Natural killer cell (primary cell): ENCODE measurements around the gene PRRC2C. TPM values are rescaled to one million over a fixed set of nuclear protein-coding genes. Genes with fewer than 3 reads are reported as not detected.

ENCODE experiments used
- ATAC-seq, 3 donors: fragments of 150-1000 bp in 2 of 3; fragments of 200-7000 bp in 1 of 3; cut with Tn5 transposase; 1 replicate in 1 of 3; 2 replicates in 2 of 3; pipeline ENCODE4 v1.10.0; 2021; ENCODE audit warnings: mild to moderate bottlenecking in 2 of 3, moderate library complexity in 2 of 3
- DNase-seq, 2 donors: peaks; one replicate each; pipeline versions ENCODE4 v3.0.0 to v3.0.0-alpha.2; 2013 to 2021; ENCODE audit warnings: mixed read lengths in 1 of 2
- H3K27ac ChIP-seq: one replicate; pipeline ENCODE4 v1.5.1; 2013; ENCODE audit warnings: mild to moderate bottlenecking, low read length
- H3K27me3 ChIP-seq: one replicate; pipeline ENCODE4 v1.6.1; 2013; ENCODE audit warnings: low read length; ENCODE audit not compliant: control insufficient read depth, insufficient read depth
- H3K36me3 ChIP-seq: one replicate; pipeline ENCODE4 v1.6.1; 2013; ENCODE audit warnings: low read length; ENCODE audit not compliant: control insufficient read depth, insufficient read depth
- H3K4me1 ChIP-seq: one replicate; pipeline ENCODE4 v1.6.1; 2013; ENCODE audit warnings: low read length; ENCODE audit not compliant: control insufficient read depth, insufficient read depth
- H3K4me3 ChIP-seq: one replicate; pipeline ENCODE4 v1.5.1; 2013; ENCODE audit warnings: low read length
- H3K9me3 ChIP-seq: one replicate; pipeline ENCODE4 v1.6.1; 2013; ENCODE audit warnings: low read length; ENCODE audit not compliant: control insufficient read depth, insufficient read depth
- H3K27ac Mint-ChIP-seq, 2 donors: one replicate each; pipeline ENCODE4 v1.8.0; 2022; ENCODE audit warnings: mild to moderate bottlenecking in 2 of 2, mixed read lengths in 2 of 2, moderate library complexity in 1 of 2
- H3K27me3 Mint-ChIP-seq, 2 donors: one replicate each; pipeline ENCODE4 v1.8.0; 2022; ENCODE audit warnings: low read depth in 2 of 2, mixed read lengths in 2 of 2
- H3K36me3 Mint-ChIP-seq: one replicate; pipeline ENCODE4 v1.8.0; 2022; ENCODE audit warnings: mixed read lengths
- H3K4me1 Mint-ChIP-seq, 2 donors: one replicate each; pipeline ENCODE4 v1.8.0; 2022; ENCODE audit warnings: mixed read lengths in 2 of 2
- H3K4me3 Mint-ChIP-seq: one replicate; pipeline ENCODE4 v1.8.0; 2022; ENCODE audit warnings: mild to moderate bottlenecking, moderate library complexity, mixed read lengths
- H3K9me3 Mint-ChIP-seq, 2 donors: one replicate each; pipeline ENCODE4 v1.8.0; 2022; ENCODE audit warnings: mixed read lengths in 2 of 2
- WGBS: methylation state at CpG from one replicate; pipeline ENCODE4 v1.1.7; 2013; ENCODE audit warnings: missing lambda C conversion rate; ENCODE audit not compliant: insufficient coverage; 5-methylcytosine and 5-hydroxymethylcytosine counted together
- intact Hi-C: fragments of 100-400 bp; cut with micrococcal nuclease; formaldehyde crosslinking; loops from one replicate; pipeline ENCODE4 v1.14.2; 2022
- total RNA-seq, 4 donors: library from RNA; stranded (reverse); fragments of 120-200 nt in 1 of 4; gene quantifications; one replicate each; pipeline versions ENCODE4 v1.2.3 to v1.2.4, GENCODE V29; 2013 to 2022
- TF ChIP-seq, protein P1 (sequence below): fragments of 200-600 bp; IDR thresholded peaks from one replicate; pipeline ENCODE4 v1.8.0; 2022; ENCODE audit warnings: antibody characterized with exemption

The PRRC2C gene
- total RNA-seq, 3 donors from 2014 or later (not counting 1 experiment from before 2014, with no cell fraction given): 330 to 355 (median 353) TPM

DNA sequence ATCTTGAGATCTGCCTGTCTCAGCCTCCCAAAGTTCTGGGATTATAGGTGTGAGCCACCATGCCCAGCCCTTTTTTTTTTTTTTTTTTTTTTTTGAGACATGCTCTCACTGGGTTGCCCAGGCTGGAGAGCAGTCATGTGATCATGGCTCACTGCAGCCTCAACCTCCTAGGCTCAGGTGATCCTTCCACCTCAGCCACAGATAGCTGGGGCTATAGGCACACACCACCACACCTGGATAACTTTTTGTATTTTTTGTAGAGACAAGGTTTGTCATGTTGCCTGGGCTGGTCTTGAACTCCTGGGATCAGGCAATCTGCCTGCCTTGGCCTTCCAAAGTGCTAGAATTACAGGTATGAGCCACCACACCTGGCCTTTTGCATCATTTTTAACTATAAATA lies 17.7 kb upstream of the PRRC2C start:
- H3K27ac Mint-ChIP-seq: no peak overlapping the region
- Histone ChIP-seq H3K36me3 (no peaks in the 10 kb centered on the region), H3K27ac (no peak overlapping the region), H3K4me3 (no peak overlapping the region), H3K27me3 (no peaks in the 10 kb centered on the region), H3K4me1 (no peaks in the 10 kb centered on the region), H3K9me3 (no peaks in the 10 kb centered on the region)
- TF ChIP-seq, protein P1, sequence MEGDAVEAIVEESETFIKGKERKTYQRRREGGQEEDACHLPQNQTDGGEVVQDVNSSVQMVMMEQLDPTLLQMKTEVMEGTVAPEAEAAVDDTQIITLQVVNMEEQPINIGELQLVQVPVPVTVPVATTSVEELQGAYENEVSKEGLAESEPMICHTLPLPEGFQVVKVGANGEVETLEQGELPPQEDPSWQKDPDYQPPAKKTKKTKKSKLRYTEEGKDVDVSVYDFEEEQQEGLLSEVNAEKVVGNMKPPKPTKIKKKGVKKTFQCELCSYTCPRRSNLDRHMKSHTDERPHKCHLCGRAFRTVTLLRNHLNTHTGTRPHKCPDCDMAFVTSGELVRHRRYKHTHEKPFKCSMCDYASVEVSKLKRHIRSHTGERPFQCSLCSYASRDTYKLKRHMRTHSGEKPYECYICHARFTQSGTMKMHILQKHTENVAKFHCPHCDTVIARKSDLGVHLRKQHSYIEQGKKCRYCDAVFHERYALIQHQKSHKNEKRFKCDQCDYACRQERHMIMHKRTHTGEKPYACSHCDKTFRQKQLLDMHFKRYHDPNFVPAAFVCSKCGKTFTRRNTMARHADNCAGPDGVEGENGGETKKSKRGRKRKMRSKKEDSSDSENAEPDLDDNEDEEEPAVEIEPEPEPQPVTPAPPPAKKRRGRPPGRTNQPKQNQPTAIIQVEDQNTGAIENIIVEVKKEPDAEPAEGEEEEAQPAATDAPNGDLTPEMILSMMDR: no peak
- no peaks in the 10 kb centered on the region for H3K4me1 Mint-ChIP-seq
- H3K27me3 Mint-ChIP-seq: peaks cover 2 to 9% of the 10 kb centered on the region in 2 donors
- H3K9me3 Mint-ChIP-seq: no peaks in the 10 kb centered on the region
- no peak for DNase-seq
- intact Hi-C loops: no loop called here
- no peaks in the 10 kb centered on the region for H3K36me3 Mint-ChIP-seq
- no peak overlapping the region for H3K4me3 Mint-ChIP-seq
- ATAC-seq: no peak

DNA sequence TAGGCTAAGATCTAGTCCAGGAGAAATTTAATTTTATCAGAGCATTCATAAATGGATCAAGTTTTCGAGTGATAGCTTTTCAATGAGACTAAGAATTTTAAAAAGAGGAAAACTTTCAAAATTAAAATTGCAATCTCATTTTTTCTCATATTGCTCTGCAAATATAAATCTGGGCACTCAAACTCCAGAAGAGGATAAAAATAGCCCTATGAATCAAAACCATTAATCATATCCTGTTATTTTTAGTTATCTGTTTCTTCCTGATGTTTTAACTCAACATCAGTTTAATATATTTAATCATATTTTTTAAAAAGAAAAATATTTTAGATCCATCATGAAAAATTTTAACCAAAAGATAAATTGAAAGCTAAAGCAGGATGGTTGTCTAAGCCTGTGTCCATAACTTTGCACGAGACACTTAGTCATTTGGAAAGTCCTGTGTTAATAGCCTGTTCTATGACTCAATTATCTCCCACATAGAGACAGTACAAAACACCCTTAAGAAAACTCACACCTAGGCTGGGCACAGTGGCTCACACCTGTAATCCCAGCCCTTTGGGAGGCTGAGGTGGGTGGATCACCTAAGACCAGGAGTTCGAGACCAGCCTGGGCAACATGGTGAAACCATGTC lies 17.1 kb upstream of the PRRC2C start:
- Mint-ChIP-seq H3K4me1 (no peaks in the 10 kb centered on the region), H3K27ac (no peak overlapping the region), H3K27me3 (peaks cover 6 to 9% of the 10 kb centered on the region in 2 donors), H3K4me3 (no peak overlapping the region), H3K36me3 (no peaks in the 10 kb centered on the region), H3K9me3 (no peaks in the 10 kb centered on the region)
- Histone ChIP-seq H3K27ac (no peak overlapping the region), H3K4me3 (no peak overlapping the region), H3K4me1 (no peaks in the 10 kb centered on the region), H3K27me3 (no peaks in the 10 kb centered on the region), H3K36me3 (no peaks in the 10 kb centered on the region), H3K9me3 (no peaks in the 10 kb centered on the region)
- intact Hi-C loops: no loop called here
- TF ChIP-seq, protein P1: no peak
- WGBS: 57% methylated on average over 2 of the region's 3 CpGs
- DNase-seq (no peak), ATAC-seq (no peak)

DNA sequence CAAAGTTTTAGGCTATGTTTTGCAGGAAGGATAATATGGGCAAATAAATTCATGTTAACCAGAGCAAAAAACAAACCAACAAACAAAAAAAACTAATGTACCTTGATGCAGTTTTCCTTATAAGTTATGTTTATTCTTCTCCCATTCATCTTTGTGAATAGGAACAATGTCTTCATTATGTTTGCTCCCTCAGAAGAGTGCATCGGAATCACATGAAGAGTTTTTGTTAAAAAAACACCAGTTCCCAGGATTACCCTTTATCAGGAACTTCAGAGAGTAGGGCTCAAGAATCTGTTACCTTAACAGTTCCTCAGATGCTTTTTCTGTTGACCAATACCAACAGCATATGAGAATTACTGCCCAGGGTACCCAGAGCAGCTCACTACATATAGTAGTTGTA lies 14.6 kb upstream of the PRRC2C start:
- Mint-ChIP-seq H3K9me3 (no peaks in the 10 kb centered on the region), H3K27me3 (peaks cover 8 to 9% of the 10 kb centered on the region in 2 donors), H3K4me1 (no peaks in the 10 kb centered on the region), H3K27ac (no peak overlapping the region), H3K36me3 (no peaks in the 10 kb centered on the region), H3K4me3 (no peak overlapping the region)
- no peaks in the 10 kb centered on the region for H3K4me1 ChIP-seq
- no peaks in the 10 kb centered on the region for H3K36me3 ChIP-seq
- intact Hi-C loops: no loop called here
- TF ChIP-seq, protein P1: no peak
- 90% methylated on average over 1 of the region's 1 CpG for WGBS
- no peaks in the 10 kb centered on the region for H3K27me3 ChIP-seq
- DNase-seq (no peak), ATAC-seq (no peak)
- H3K9me3 ChIP-seq: no peaks in the 10 kb centered on the region
- H3K27ac ChIP-seq: no peak overlapping the region
- H3K4me3 ChIP-seq: no peak overlapping the region

DNA sequence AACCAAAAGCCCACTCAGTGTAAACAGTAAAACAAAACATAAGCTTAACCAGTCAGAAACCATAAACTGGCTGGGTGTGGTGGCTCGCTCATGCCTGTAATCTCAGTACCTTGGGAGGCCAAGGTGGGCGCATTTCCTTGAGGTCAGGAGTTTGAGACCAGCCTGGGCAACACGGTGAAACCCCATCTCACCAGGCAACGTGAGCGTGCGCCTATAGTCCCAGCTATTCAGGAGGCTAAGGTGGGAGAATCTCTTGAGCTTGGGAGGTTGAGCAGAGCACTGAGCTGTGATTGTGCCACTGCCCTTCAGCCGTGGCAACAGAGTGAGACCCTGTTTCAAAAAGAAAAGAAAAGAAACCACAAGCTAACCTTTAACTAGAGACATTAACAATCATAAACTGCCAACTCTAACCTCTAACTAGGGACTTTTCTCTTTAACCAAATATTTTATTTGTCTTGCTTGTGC lies 13.1 kb upstream of the PRRC2C start:
- WGBS: 86% methylated on average over 7 of the region's 7 CpGs
- DNase-seq: no peak
- H3K4me3 ChIP-seq: no peak overlapping the region

More for the DNA sequence above, 13.1 kb upstream of the PRRC2C start:
- Histone ChIP-seq H3K27ac (no peak overlapping the region), H3K36me3 (no peaks in the 10 kb centered on the region), H3K27me3 (no peaks in the 10 kb centered on the region), H3K4me1 (no peaks in the 10 kb centered on the region), H3K9me3 (no peaks in the 10 kb centered on the region)
- intact Hi-C loops: no loop called here
- TF ChIP-seq, protein P1: no peak
- Mint-ChIP-seq H3K9me3 (no peaks in the 10 kb centered on the region), H3K27me3 (peaks cover 14% of the 10 kb centered on the region in 2 donors), H3K4me3 (no peak overlapping the region), H3K36me3 (no peaks in the 10 kb centered on the region), H3K4me1 (no peaks in the 10 kb centered on the region), H3K27ac (no peak overlapping the region)
- ATAC-seq: no peak
